WTC11 (cell line): ENCODE data around the gene TXNRD2.

Experiments
- CBFB ChIP-seq: sonication (generic); formaldehyde crosslinking; IDR thresholded peaks from 2 replicates; pipeline ENCODE4 v1.8.1; 2022; ENCODE audit warnings: mild to moderate bottlenecking, low read depth, missing genetic modification reagents
- CTCF ChIP-seq: fragments of 200-600 bp; IDR thresholded peaks from 2 replicates; pipeline ENCODE4 v1.8.0; 2022; ENCODE audit warnings: antibody characterized with exemption
- JUN ChIP-seq: sonication (generic); formaldehyde crosslinking; IDR thresholded peaks from 2 replicates; pipeline ENCODE4 v1.8.0; 2023; ENCODE audit warnings: mild to moderate bottlenecking, missing genetic modification reagents
- NFYB ChIP-seq: sonication (generic); formaldehyde crosslinking; conservative IDR thresholded peaks from 2 replicates; pipeline ENCODE4 v1.8.0; 2022; ENCODE audit warnings: low read depth, missing genetic modification reagents
- ZNF425 ChIP-seq: fragments of 250-450 bp; sonication (Bioruptor Pico); conservative IDR thresholded peaks from 2 replicates; pipeline ENCODE4 v1.9.0; 2021; ENCODE audit warnings: mild to moderate bottlenecking
- TF ChIP-seq, protein P1 (sequence below): sonication (generic); formaldehyde crosslinking; IDR thresholded peaks from 2 replicates; pipeline ENCODE4 v1.8.0; 2023; ENCODE audit warnings: missing genetic modification reagents

- no peak for TF ChIP-seq CTCF
- TF ChIP-seq CBFB = no peak
- no peak for TF ChIP-seq ZNF425 (CRISPR knock-in tag)
- no peak for TF ChIP-seq JUN (CRISPR knock-in tag)
- no peak for TF ChIP-seq NFYB (CRISPR knock-in tag)
- TF ChIP-seq, protein P1, sequence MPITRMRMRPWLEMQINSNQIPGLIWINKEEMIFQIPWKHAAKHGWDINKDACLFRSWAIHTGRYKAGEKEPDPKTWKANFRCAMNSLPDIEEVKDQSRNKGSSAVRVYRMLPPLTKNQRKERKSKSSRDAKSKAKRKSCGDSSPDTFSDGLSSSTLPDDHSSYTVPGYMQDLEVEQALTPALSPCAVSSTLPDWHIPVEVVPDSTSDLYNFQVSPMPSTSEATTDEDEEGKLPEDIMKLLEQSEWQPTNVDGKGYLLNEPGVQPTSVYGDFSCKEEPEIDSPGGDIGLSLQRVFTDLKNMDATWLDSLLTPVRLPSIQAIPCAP (CRISPR knock-in tag) = no peak
These were observed 38.1 kb downstream of the TXNRD2 start for GRCh38 chr22:19903513-19903912.
